Keratinocyte (primary cell): ENCODE measurements around the gene TAOK2. TPM values are rescaled to one million over a fixed set of nuclear protein-coding genes. Genes with fewer than 3 reads are reported as not detected.

Source experiments
- DNase-seq: peaks from one replicate; pipeline ENCODE4 v3.0.0-alpha.2; 2011; ENCODE audit warnings: low read depth, missing footprints, low spot score
- FAIRE-seq: peaks from 2 replicates; lab custom pipeline; 2011; peaks lifted over from hg19 to GRCh38; lab: Jason Lieb, UNC
- H2AFZ ChIP-seq: 2 replicates; pipeline ENCODE4 v1.6.0; 2012; ENCODE audit warnings: low read length, control low read depth, inconsistent platforms; ENCODE audit not compliant: control insufficient read depth
- H3K27ac ChIP-seq: 2 replicates; pipeline ENCODE4 v1.5.1; 2011; ENCODE audit warnings: low read length; ENCODE audit not compliant: control insufficient read depth, insufficient read depth
- H3K27me3 ChIP-seq: 3 replicates; pipeline ENCODE4 v1.6.0; 2011; ENCODE audit warnings: low read length; ENCODE audit not compliant: control insufficient read depth, insufficient read depth; ENCODE audit errors: extremely low read depth
- H3K36me3 ChIP-seq, 2 experiments: 2 replicates in 1 of 2; 3 replicates in 1 of 2; pipeline ENCODE4 v1.5.1; 2011; ENCODE audit warnings: low read length in 2 of 2, mild to moderate bottlenecking in 1 of 2; ENCODE audit not compliant: control insufficient read depth in 2 of 2, insufficient read depth in 2 of 2; ENCODE audit errors: extremely low read depth in 1 of 2
- H3K4me1 ChIP-seq: 3 replicates; pipeline ENCODE4 v1.5.1; 2011; ENCODE audit warnings: low read length; ENCODE audit not compliant: control insufficient read depth, insufficient read depth; ENCODE audit errors: extremely low read depth
- H3K4me2 ChIP-seq: 3 replicates; pipeline ENCODE4 v1.6.0; 2011; ENCODE audit warnings: low read depth, low read length; ENCODE audit not compliant: control insufficient read depth, insufficient read depth; ENCODE audit errors: extremely low read depth
- H3K4me3 ChIP-seq, 3 experiments: fragments of 200-600 bp in 1 of 3; sonication (generic) in 1 of 3; 2 replicates in 2 of 3; 3 replicates in 1 of 3; pipeline ENCODE4 v1.5.1; 2011 to 2016; ENCODE audit warnings: low read length in 3 of 3, mild to moderate bottlenecking in 3 of 3, control low read depth in 2 of 3, inconsistent platforms in 1 of 3, low read depth in 1 of 3, mixed read lengths in 1 of 3, mixed run types in 1 of 3, moderate library complexity in 1 of 3; ENCODE audit not compliant: control insufficient read depth in 2 of 3, insufficient read depth in 2 of 3; ENCODE audit errors: extremely low read depth in 1 of 3
- H3K79me2 ChIP-seq: 2 replicates; pipeline ENCODE4 v1.6.0; 2012; ENCODE audit warnings: low read length; ENCODE audit not compliant: control insufficient read depth, insufficient read depth
- H3K9ac ChIP-seq: 3 replicates; pipeline ENCODE4 v1.6.0; 2011; ENCODE audit warnings: low read length; ENCODE audit not compliant: control insufficient read depth, insufficient read depth; ENCODE audit errors: extremely low read depth
- H3K9me1 ChIP-seq: 3 replicates; pipeline ENCODE4 v1.6.0; 2011; ENCODE audit warnings: low read length; ENCODE audit not compliant: control insufficient read depth, insufficient read depth; ENCODE audit errors: extremely low read depth
- H3K9me3 ChIP-seq: 2 replicates; pipeline ENCODE4 v1.5.1; 2012; ENCODE audit warnings: low read depth, low read length; ENCODE audit not compliant: control insufficient read depth
- H4K20me1 ChIP-seq: 3 replicates; pipeline ENCODE4 v1.6.0; 2011; ENCODE audit warnings: low read length; ENCODE audit not compliant: control insufficient read depth, insufficient read depth; ENCODE audit errors: extremely low read depth
- CTCF ChIP-seq, 3 experiments: IDR thresholded peaks in 1 of 3; conservative IDR thresholded peaks in 1 of 3; optimal IDR thresholded peaks in 1 of 3; 2 replicates in 2 of 3; 3 replicates in 1 of 3; pipeline versions ENCODE3 to v1.5.1; 2011; ENCODE audit warnings: low read length in 3 of 3, mild to moderate bottlenecking in 3 of 3, moderate library complexity in 2 of 3, control low read depth in 1 of 3, inconsistent platforms in 1 of 3; ENCODE audit not compliant: insufficient read depth in 2 of 3; ENCODE audit errors: extremely low read depth in 1 of 3
- EZH2 ChIP-seq: IDR thresholded peaks from one replicate; pipeline ENCODE4 v1.6.1; 2012; ENCODE audit warnings: inconsistent platforms, mild to moderate bottlenecking, low read length, moderate library complexity
- dilution Hi-C: fragments of 300-500 bp; cut with MboI; formaldehyde crosslinking; loops from one replicate; pipeline ENCODE4 v1.7.0; 2020; ENCODE audit warnings: low sequenced_read_pairs; ENCODE audit not compliant: extremely low pct_ligation_motif_present
- polyA plus RNA-seq, 5 experiments: library from polyadenylated mRNA; depleted of rRNA in 3 of 5; stranded (reverse) in 3 of 5; stranded (forward) in 1 of 5; unstranded in 1 of 5; fragments of >200 nt; gene quantifications; 1 replicate in 1 of 5; 2 replicates in 3 of 5; 3 replicates in 1 of 5; pipeline versions ENCODE4 v1.2.1 to v1.2.3, GENCODE V29; 2011 to 2012; ENCODE audit warnings: missing spikeins in 2 of 5, low read depth in 1 of 5, low replicate concordance in 1 of 5

The TAOK2 gene
- polyA plus RNA-seq, 1 donor (not counting 4 experiments of a cell fraction or from before 2014, with no cell fraction given), result 13.8 TPM

GRCh38 chr16:29977063-29977825, 3.6 kb downstream of the TAOK2 start:
- DNase-seq, result no peak
- H3K4me2 ChIP-seq, result no peak overlapping the region
- FAIRE-seq, result no peak

GRCh38 chr16:29978081-29978480, 4.4 kb downstream of the TAOK2 start:
- H3K9me3 ChIP-seq, result no peaks in the 10 kb centered on the region
- H2AFZ ChIP-seq, result no peak overlapping the region
- H3K27ac ChIP-seq, result no peak overlapping the region
- H3K4me1 ChIP-seq, result peaks cover 18% of the 10 kb centered on the region
- no peak for TF ChIP-seq CTCF (optimal IDR thresholded peaks at IDR 0.05 in 1 of 3, IDR thresholded peaks at IDR 0.05 in 1 of 3, conservative IDR thresholded peaks at IDR 0.05 in 1 of 3; ENCODE audit: extremely low read depth in 1 of 3, insufficient read depth in 2 of 3, low read length in 3 of 3)
- no peak for TF ChIP-seq EZH2
- FAIRE-seq (no peak), DNase-seq (no peak)
- no peak overlapping the region for H3K9ac ChIP-seq
- peaks cover 22% of the 10 kb centered on the region for H4K20me1 ChIP-seq
- dilution Hi-C loops, result no loop called here
- H3K79me2 ChIP-seq, result peaks cover 45% of the 10 kb centered on the region
- H3K27me3 ChIP-seq, result no peaks in the 10 kb centered on the region
- no peak overlapping the region for H3K4me2 ChIP-seq
- H3K9me1 ChIP-seq, result peaks cover 4% of the 10 kb centered on the region
- H3K4me3 ChIP-seq, result no peak overlapping the region
- peaks cover 36 to 37% of the 10 kb centered on the region in 2 experiments for H3K36me3 ChIP-seq

More at GRCh38 chr16:29977063-29977825, 3.6 kb downstream of the TAOK2 start:
- dilution Hi-C loops, result no loop called here
- no peak overlapping the region for H2AFZ ChIP-seq
- no peaks in the 10 kb centered on the region for H3K27me3 ChIP-seq
- H4K20me1 ChIP-seq, result peaks cover 22% of the 10 kb centered on the region
- peaks cover 45% of the 10 kb centered on the region for H3K79me2 ChIP-seq
- TF ChIP-seq CTCF (optimal IDR thresholded peaks at IDR 0.05 in 1 of 3, IDR thresholded peaks at IDR 0.05 in 1 of 3, conservative IDR thresholded peaks at IDR 0.05 in 1 of 3; ENCODE audit: extremely low read depth in 1 of 3, insufficient read depth in 2 of 3, low read length in 3 of 3) (no peak), EZH2 (no peak)
- no peaks in the 10 kb centered on the region for H3K9me3 ChIP-seq
- peaks cover 29 to 33% of the 10 kb centered on the region in 2 experiments for H3K36me3 ChIP-seq
- no peak overlapping the region for H3K27ac ChIP-seq
- no peak overlapping the region for H3K9ac ChIP-seq
- peaks cover 18% of the 10 kb centered on the region for H3K4me1 ChIP-seq
- peaks cover 4% of the 10 kb centered on the region for H3K9me1 ChIP-seq
- H3K4me3 ChIP-seq, result no peak overlapping the region
